Heart left ventricle (tissue), 13 donors: ENCODE results near the gene C19orf12.

Source experiments
- CTCF ChIP-seq, 12 donors: fragments of 200-600 bp; sonication (generic) in 4 of 12; IDR thresholded peaks; one replicate each; pipeline versions ENCODE4 v1.5.0 to v1.8.0; 2018 to 2022; ENCODE audit warnings: antibody characterized with exemption in 12 of 12, mild to moderate bottlenecking in 5 of 12
- POLR2A ChIP-seq, 2 donors: fragments of 450-650 bp; IDR thresholded peaks; one replicate each; pipeline ENCODE4 v1.6.1; 2017; ENCODE audit warnings: antibody characterized with exemption in 2 of 2, mild to moderate bottlenecking in 2 of 2, moderate library complexity in 2 of 2
- donor health status: ischemic (EF 13 %, LVEDD 7.1; RV severe dilation, severe dysfunction).
- donor health status: DM: no; HTN: yes; CAD: no.
- donor health status: DM: no; HTN: no; CAD: no.
- donor health status: ischemic (EF 25% LVEDD 6.9; RV normal size, moderate dysfunction).
- donor health status: ischemic (EF 25% LVEDD 5.7; RV mildly dilated, moderate dysfunction).
- donor health status: ischemic (EF 35%, LVEDD 5.7; RV mildly dilated, moderate dysfunction).
- donor health status: nonischemic (EF 11% LVEDD 7.7; RV severe dilation, severe dysfunction).
- donor health status: DM: yes; HTN: yes; CAD: no.
- donor health status: PGD.
- donor health status: ischemic (EF 29% LVEDD 5.4; RV normal size, mild dysfunction).
- donor health status: nonischemic (EF 23%, LVEDD 6.1; RV moderate dilation, normal function).

- TF ChIP-seq CTCF (IDR thresholded peaks at IDR 0.05) (no peak), POLR2A (IDR thresholded peaks at IDR 0.05) (no peak)
Observed at GRCh38 chr19:29724102-29724641, 9.1 kb upstream of the C19orf12 start.
